ENCODE data around the gene ALPG. TPM values are rescaled to one million over a fixed set of nuclear protein-coding genes. Genes with fewer than 3 reads are reported as not detected.

The ALPG gene
- total and polyA plus RNA-seq, 9 of the 15 experiments (the other 6 are each of a cell fraction or from before 2014, with no cell fraction given): not detected

DNA sequence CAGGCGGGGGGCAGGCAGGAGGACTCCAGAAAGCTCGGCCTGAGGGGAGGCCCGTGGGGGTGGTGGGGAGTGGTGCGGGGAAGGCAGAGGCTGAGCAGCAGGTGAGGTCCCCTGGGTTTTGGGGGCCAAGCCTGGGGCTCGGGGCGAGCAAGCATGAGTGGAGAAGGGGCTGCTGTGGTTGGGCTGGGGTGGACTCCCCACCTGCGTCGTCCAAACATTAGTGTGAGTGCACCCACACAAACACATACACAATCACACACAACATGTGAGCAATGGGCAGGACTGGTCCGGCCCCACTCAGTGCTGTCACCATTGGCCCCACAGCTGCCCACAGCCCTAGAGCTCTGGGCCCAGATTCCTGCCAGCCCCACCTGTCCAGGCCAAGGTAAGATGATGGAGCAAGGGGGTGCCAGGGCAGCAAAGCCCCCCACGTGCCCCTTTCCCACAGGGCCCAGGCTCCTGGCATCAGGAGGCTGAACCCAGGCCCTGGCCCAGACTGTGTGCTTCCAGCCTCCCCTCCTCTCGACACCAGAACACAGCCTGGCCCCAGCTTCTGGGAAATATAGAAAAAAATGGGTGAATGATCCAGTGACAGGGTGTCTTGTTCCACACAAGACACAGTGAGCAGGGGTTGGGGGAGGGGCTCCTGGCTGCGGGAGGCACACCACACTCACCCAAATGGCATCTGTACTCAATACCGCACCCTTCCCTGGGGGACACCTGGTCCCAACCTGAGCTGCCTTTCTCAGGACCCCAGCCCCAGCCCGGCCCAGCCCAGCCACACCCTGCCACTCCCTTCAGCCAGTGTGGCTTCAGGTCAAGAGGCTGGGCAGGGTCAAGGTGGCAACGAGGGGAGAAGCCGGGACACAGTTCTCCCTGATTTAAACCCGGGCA, 28.6 kb upstream of the ALPG start:
- H3K4me1 ChIP-seq (replicated peaks in 1 of 2; ENCODE audit: control insufficient read depth in 2 of 2, insufficient read depth in 2 of 2, low read length in 2 of 2): peaks cover 0 to 12% of the 10 kb centered on the region in 2 experiments; a peak in 1 of 5 replicates
- H3K4me3 ChIP-seq: no peak overlapping the region
- FAIRE-seq: no peak
- no peak overlapping the region for H2AFZ ChIP-seq (ENCODE audit: low read depth, low read length)
- H3K36me3 ChIP-seq (ENCODE audit: control insufficient read depth, insufficient read depth, low read length): no peaks in the 10 kb centered on the region
- H3K9ac ChIP-seq (ENCODE audit: insufficient read depth in 1 of 2, low read depth in 2 of 2, low read length in 2 of 2): no peak overlapping the region
- WGBS (ENCODE audit: insufficient coverage, low coverage, missing lambda C conversion rate): 5% methylated on average over 7 of the region's 17 CpGs
- H3K4me2 ChIP-seq (ENCODE audit: insufficient read depth, low read length): no peak overlapping the region
- H3K9me1 ChIP-seq (ENCODE audit: control insufficient read depth, insufficient read depth, low read length): no peaks in the 10 kb centered on the region
- no peaks in the 10 kb centered on the region for H3K79me2 ChIP-seq (ENCODE audit: control insufficient read depth, insufficient read depth, low read length)
- no TSS peak for BruUV-seq (replicated peaks)
- in situ Hi-C loops (cut with MboI) (no loop called here), intact Hi-C loops (cut with micrococcal nuclease) (no loop called here)
- ATAC-seq: no peak
- H4K20me1 ChIP-seq (replicated peaks; ENCODE audit: control insufficient read depth, insufficient read depth, low read length): no peaks in the 10 kb centered on the region
- ChIA-PET CTCF (ENCODE audit: low intra/inter-chr PET ratio) (no interaction called here), POLR2A (no interaction called here)
- H3K9me3 ChIP-seq (replicated peaks; ENCODE audit: control insufficient read depth, insufficient read depth, low read depth, low read length): no peaks in the 10 kb centered on the region
- DNase-seq (ENCODE audit: extremely low read depth in 1 of 4, low spot score in 3 of 4): no peak
- peaks cover 2 to 33% of the 10 kb centered on the region in 2 experiments; a peak in 4 of 5 replicates for H3K27me3 ChIP-seq (ENCODE audit: control insufficient read depth in 2 of 2, insufficient read depth in 2 of 2, low read length in 2 of 2)
- no peak overlapping the region for H3K27ac ChIP-seq (ENCODE audit: extremely low read depth, low read depth, low read length)
- no peak for TF ChIP-seq RAD51 (IDR thresholded peaks at IDR 0.05; ENCODE audit: borderline replicate concordance, low read depth)
- no peak for TF ChIP-seq ILF3 (IDR thresholded peaks at IDR 0.05; ENCODE audit: borderline replicate concordance)
- TF ChIP-seq EP400 (IDR thresholded peaks at IDR 0.05): no peak
- TF ChIP-seq, protein P1, sequence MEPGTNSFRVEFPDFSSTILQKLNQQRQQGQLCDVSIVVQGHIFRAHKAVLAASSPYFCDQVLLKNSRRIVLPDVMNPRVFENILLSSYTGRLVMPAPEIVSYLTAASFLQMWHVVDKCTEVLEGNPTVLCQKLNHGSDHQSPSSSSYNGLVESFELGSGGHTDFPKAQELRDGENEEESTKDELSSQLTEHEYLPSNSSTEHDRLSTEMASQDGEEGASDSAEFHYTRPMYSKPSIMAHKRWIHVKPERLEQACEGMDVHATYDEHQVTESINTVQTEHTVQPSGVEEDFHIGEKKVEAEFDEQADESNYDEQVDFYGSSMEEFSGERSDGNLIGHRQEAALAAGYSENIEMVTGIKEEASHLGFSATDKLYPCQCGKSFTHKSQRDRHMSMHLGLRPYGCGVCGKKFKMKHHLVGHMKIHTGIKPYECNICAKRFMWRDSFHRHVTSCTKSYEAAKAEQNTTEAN (CRISPR knock-in tag; IDR thresholded peaks at IDR 0.05): no peak
- TF ChIP-seq HNRNPL (IDR thresholded peaks at IDR 0.05; ENCODE audit: low read depth, low read length): no peak
- TF ChIP-seq CHD2 (IDR thresholded peaks at IDR 0.05; ENCODE audit: low read depth, low read length): no peak
- TF ChIP-seq TAF15 (IDR thresholded peaks at IDR 0.05; ENCODE audit: low read depth, low read length): no peak
- TF ChIP-seq, protein P2, sequence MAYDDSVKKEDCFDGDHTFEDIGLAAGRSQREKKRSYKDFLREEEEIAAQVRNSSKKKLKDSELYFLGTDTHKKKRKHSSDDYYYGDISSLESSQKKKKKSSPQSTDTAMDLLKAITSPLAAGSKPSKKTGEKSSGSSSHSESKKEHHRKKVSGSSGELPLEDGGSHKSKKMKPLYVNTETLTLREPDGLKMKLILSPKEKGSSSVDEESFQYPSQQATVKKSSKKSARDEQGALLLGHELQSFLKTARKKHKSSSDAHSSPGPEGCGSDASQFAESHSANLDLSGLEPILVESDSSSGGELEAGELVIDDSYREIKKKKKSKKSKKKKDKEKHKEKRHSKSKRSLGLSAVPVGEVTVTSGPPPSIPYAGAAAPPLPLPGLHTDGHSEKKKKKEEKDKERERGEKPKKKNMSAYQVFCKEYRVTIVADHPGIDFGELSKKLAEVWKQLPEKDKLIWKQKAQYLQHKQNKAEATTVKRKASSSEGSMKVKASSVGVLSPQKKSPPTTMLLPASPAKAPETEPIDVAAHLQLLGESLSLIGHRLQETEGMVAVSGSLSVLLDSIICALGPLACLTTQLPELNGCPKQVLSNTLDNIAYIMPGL (CRISPR knock-in tag; IDR thresholded peaks at IDR 0.05): no peak
- TF ChIP-seq ZNF347 (CRISPR knock-in tag; IDR thresholded peaks at IDR 0.05; ENCODE audit: low read depth): no peak
- TF ChIP-seq, protein P3, sequence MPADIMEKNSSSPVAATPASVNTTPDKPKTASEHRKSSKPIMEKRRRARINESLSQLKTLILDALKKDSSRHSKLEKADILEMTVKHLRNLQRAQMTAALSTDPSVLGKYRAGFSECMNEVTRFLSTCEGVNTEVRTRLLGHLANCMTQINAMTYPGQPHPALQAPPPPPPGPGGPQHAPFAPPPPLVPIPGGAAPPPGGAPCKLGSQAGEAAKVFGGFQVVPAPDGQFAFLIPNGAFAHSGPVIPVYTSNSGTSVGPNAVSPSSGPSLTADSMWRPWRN (IDR thresholded peaks at IDR 0.05; ENCODE audit: low read depth): no peak
- TF ChIP-seq, protein P4, sequence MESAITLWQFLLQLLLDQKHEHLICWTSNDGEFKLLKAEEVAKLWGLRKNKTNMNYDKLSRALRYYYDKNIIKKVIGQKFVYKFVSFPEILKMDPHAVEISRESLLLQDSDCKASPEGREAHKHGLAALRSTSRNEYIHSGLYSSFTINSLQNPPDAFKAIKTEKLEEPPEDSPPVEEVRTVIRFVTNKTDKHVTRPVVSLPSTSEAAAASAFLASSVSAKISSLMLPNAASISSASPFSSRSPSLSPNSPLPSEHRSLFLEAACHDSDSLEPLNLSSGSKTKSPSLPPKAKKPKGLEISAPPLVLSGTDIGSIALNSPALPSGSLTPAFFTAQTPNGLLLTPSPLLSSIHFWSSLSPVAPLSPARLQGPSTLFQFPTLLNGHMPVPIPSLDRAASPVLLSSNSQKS (CRISPR knock-in tag; IDR thresholded peaks at IDR 0.05): no peak
- TF ChIP-seq ELF1 (tag; IDR thresholded peaks at IDR 0.05): no peak
- TF ChIP-seq CBX3 (IDR thresholded peaks at IDR 0.05; ENCODE audit: borderline replicate concordance in 1 of 2, low read length in 2 of 2): no peak
- TF ChIP-seq, protein P5, sequence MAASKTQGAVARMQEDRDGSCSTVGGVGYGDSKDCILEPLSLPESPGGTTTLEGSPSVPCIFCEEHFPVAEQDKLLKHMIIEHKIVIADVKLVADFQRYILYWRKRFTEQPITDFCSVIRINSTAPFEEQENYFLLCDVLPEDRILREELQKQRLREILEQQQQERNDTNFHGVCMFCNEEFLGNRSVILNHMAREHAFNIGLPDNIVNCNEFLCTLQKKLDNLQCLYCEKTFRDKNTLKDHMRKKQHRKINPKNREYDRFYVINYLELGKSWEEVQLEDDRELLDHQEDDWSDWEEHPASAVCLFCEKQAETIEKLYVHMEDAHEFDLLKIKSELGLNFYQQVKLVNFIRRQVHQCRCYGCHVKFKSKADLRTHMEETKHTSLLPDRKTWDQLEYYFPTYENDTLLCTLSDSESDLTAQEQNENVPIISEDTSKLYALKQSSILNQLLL (CRISPR knock-in tag; IDR thresholded peaks at IDR 0.05; ENCODE audit: borderline replicate concordance): no peak
